HepG2 (cell line): Measurements from ENCODE around the gene AIP. TPM values are rescaled to one million over a fixed set of nuclear protein-coding genes. Genes with fewer than 3 reads are reported as not detected.

Experiments
- EHMT2 ChIP-seq: fragments of 200-600 bp; sonication (generic); IDR thresholded peaks from 2 replicates; pipeline ENCODE4 v1.7.0; 2017; ENCODE audit warnings: antibody characterized with exemption, low read depth, low read length, borderline replicate concordance
- FOXO1 ChIP-seq: sonication (generic); formaldehyde crosslinking; IDR thresholded peaks from 2 replicates; pipeline ENCODE4 v1.4.0; 2020; ENCODE audit warnings: missing genetic modification reagents
- GPBP1L1 ChIP-seq: sonication (generic); formaldehyde crosslinking; IDR thresholded peaks from 2 replicates; pipeline ENCODE4 v1.5.0; 2020; ENCODE audit warnings: mild to moderate bottlenecking, missing genetic modification reagents
- MED1 ChIP-seq: sonication (generic); formaldehyde crosslinking; IDR thresholded peaks from 2 replicates; pipeline ENCODE4 v1.4.0; 2020; ENCODE audit warnings: missing genetic modification reagents
- MXD1 ChIP-seq: sonication (generic); formaldehyde crosslinking; IDR thresholded peaks from 2 replicates; pipeline ENCODE4 v1.4.0; 2020; ENCODE audit warnings: mild to moderate bottlenecking, missing genetic modification reagents
- MXD3 ChIP-seq: IDR thresholded peaks from 2 replicates; pipeline ENCODE4 v1.6.1; 2016; ENCODE audit warnings: mild to moderate bottlenecking, missing biosample characterization, missing genetic modification reagents
- NFKB2 ChIP-seq: sonication (generic); formaldehyde crosslinking; IDR thresholded peaks from 2 replicates; pipeline ENCODE4 v1.4.0; 2020; ENCODE audit warnings: missing genetic modification reagents, borderline replicate concordance
- NR3C1 ChIP-seq: sonication (generic); formaldehyde crosslinking; IDR thresholded peaks from 2 replicates; pipeline ENCODE4 v1.4.0; 2020; ENCODE audit warnings: missing genetic modification reagents
- TBX2 ChIP-seq: sonication (generic); formaldehyde crosslinking; IDR thresholded peaks from 2 replicates; pipeline ENCODE4 v1.5.0; 2020; ENCODE audit warnings: missing genetic modification reagents, mild to moderate bottlenecking, borderline replicate concordance
- TEAD3 ChIP-seq: optimal IDR thresholded peaks from 2 replicates; pipeline ENCODE3; 2016; ENCODE audit warnings: borderline replicate concordance
- ZNF142 ChIP-seq: sonication (generic); formaldehyde crosslinking; IDR thresholded peaks from 2 replicates; pipeline ENCODE4 v1.4.0; 2020; ENCODE audit warnings: missing genetic modification reagents
- ZNF260 ChIP-seq: sonication (generic); formaldehyde crosslinking; IDR thresholded peaks from 2 replicates; pipeline ENCODE4 v1.4.0; 2020; ENCODE audit warnings: missing genetic modification reagents, low read depth, mild to moderate bottlenecking, borderline replicate concordance
- ZNF446 ChIP-seq: sonication (generic); formaldehyde crosslinking; IDR thresholded peaks from 2 replicates; pipeline ENCODE4 v1.5.0; 2020; ENCODE audit warnings: mild to moderate bottlenecking, missing genetic modification reagents
- ZNF564 ChIP-seq: sonication (generic); formaldehyde crosslinking; IDR thresholded peaks from 2 replicates; pipeline ENCODE4 v1.8.1; 2023; ENCODE audit warnings: mild to moderate bottlenecking, missing genetic modification reagents
- polyA plus RNA-seq, 8 experiments: library from polyadenylated mRNA; depleted of rRNA in 3 of 8; stranded (reverse) in 7 of 8; unstranded in 1 of 8; fragments of >200 nt; fragmentation: Illumina TruSeq in 4 of 8; extraction: Trizol in 4 of 8; gene quantifications; 2 replicates each; pipeline versions ENCODE4 v1.2.1 to v1.2.3, GENCODE V29; 2011 to 2016; ENCODE audit warnings: low read depth in 4 of 8, missing spikeins in 1 of 8, mixed read lengths in 1 of 8; ENCODE audit not compliant: insufficient read depth in 1 of 8
- total RNA-seq, 5 experiments: library from RNA; depleted of rRNA; stranded (reverse); fragments of >200 nt; fragmentation: Illumina TruSeq; extraction: Trizol; gene quantifications; 2 replicates each; pipeline ENCODE4 v1.2.3, GENCODE V29; 2016; ENCODE audit warnings: low read depth in 1 of 5
- TF ChIP-seq, protein P1 (sequence below): sonication (generic); formaldehyde crosslinking; IDR thresholded peaks from 2 replicates; pipeline ENCODE4 v1.4.0; 2020; ENCODE audit warnings: mild to moderate bottlenecking, missing genetic modification reagents

Gene AIP
- total and polyA plus RNA-seq, 2 of the 13 experiments (the other 11 are each of a cell fraction or from before 2014, with no cell fraction given) = 51.8 to 110 TPM

GRCh38 chr11:67464411-67465188, 18.2 kb upstream of the AIP start (continued):
- TF ChIP-seq ZNF142 (CRISPR knock-in tag) (no peak), ZNF564 (CRISPR knock-in tag) (0 out of 2 replicates have a peak, but pooled peaks have one; percentile 15), MED1 (no peak; the same call in 1 of the 2 replicates), TBX2 (CRISPR knock-in tag) (no peak), NR3C1 (CRISPR knock-in tag) (no peak), EHMT2 (no peak), FOXO1 (CRISPR knock-in tag) (peak; percentile 31; the same call in 1 of the 2 replicates), MXD1 (CRISPR knock-in tag) (peak; percentile 17; the same call in 1 of the 2 replicates), TEAD3 (peak; percentile 5), ZNF260 (CRISPR knock-in tag) (no peak), GPBP1L1 (no peak), ZNF446 (CRISPR knock-in tag) (peak; percentile 24; the same call in 1 of the 2 replicates), NFKB2 (CRISPR knock-in tag) (peak; percentile 23; the same call in 1 of the 2 replicates), MXD3 (CRISPR knock-in tag) (0 out of 2 replicates have a peak, but pooled peaks have one; percentile 7)
- TF ChIP-seq, protein P1, sequence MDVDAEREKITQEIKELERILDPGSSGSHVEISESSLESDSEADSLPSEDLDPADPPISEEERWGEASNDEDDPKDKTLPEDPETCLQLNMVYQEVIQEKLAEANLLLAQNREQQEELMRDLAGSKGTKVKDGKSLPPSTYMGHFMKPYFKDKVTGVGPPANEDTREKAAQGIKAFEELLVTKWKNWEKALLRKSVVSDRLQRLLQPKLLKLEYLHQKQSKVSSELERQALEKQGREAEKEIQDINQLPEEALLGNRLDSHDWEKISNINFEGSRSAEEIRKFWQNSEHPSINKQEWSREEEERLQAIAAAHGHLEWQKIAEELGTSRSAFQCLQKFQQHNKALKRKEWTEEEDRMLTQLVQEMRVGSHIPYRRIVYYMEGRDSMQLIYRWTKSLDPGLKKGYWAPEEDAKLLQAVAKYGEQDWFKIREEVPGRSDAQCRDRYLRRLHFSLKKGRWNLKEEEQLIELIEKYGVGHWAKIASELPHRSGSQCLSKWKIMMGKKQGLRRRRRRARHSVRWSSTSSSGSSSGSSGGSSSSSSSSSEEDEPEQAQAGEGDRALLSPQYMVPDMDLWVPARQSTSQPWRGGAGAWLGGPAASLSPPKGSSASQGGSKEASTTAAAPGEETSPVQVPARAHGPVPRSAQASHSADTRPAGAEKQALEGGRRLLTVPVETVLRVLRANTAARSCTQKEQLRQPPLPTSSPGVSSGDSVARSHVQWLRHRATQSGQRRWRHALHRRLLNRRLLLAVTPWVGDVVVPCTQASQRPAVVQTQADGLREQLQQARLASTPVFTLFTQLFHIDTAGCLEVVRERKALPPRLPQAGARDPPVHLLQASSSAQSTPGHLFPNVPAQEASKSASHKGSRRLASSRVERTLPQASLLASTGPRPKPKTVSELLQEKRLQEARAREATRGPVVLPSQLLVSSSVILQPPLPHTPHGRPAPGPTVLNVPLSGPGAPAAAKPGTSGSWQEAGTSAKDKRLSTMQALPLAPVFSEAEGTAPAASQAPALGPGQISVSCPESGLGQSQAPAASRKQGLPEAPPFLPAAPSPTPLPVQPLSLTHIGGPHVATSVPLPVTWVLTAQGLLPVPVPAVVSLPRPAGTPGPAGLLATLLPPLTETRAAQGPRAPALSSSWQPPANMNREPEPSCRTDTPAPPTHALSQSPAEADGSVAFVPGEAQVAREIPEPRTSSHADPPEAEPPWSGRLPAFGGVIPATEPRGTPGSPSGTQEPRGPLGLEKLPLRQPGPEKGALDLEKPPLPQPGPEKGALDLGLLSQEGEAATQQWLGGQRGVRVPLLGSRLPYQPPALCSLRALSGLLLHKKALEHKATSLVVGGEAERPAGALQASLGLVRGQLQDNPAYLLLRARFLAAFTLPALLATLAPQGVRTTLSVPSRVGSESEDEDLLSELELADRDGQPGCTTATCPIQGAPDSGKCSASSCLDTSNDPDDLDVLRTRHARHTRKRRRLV (CRISPR knock-in tag) = 0 out of 2 replicates have a peak, but pooled peaks have one; percentile 50
